GM10266 (cell line): ENCODE data around the gene FKBP10.
"Not testable (repeated sequence)": the region's sequence is repeated elsewhere in the genome, so short reads cannot be mapped to it uniquely, and the experiment has no call there.

Experiments
- DNase-seq: peaks from one replicate; pipeline ENCODE4 v3.0.0; 2012; ENCODE audit errors: extremely low spot score
- TF ChIP-seq, protein P1 (sequence below): IDR thresholded peaks from 2 replicates; pipeline ENCODE4 v1.5.1; 2012; ENCODE audit warnings: mild to moderate bottlenecking, low read depth; ENCODE audit not compliant: control insufficient read depth, insufficient read depth; ENCODE audit errors: missing control alignments

FKBP10 gene

DNA sequence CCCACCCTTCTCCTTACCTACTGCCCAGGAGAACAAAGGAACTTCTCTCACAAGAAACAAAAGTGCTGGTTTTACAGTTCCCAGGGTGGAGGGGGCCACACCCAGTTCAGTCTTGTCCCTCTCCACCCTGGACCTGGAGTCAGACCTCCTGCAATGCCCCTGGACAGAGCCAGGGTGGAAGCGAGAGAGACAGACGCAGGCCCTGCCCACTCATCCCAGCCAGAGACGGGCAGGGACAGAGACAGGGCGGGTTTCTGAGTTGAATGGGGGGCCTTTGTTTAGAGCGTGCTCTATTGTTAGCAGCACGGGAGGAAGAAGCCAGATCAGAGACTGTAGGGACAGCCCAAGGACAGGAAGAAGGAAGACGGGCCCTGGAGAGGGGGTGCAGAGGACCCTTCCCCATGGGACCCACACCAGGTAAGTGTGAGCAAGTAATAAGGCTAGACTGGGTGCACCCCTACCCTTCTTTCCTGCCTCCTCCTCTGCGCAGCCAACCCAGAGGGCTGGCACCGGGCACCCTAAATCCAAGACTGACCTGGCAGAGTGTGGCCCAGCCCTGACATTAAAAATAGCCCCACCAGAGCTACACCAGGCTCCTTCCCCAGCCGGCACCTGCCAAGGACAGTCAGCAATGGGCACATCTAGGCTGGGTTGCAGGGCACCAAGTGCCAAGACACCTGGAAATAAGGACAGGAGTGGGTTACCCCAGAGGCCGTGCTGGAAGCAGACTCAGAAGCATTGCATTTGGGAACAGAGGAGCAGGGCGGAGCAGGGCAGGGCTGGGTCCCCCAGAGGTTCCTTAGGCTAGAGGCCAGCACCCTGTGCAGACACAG is 37.2 kb upstream of the FKBP10 start:
- no peak for DNase-seq
- TF ChIP-seq, protein P1, sequence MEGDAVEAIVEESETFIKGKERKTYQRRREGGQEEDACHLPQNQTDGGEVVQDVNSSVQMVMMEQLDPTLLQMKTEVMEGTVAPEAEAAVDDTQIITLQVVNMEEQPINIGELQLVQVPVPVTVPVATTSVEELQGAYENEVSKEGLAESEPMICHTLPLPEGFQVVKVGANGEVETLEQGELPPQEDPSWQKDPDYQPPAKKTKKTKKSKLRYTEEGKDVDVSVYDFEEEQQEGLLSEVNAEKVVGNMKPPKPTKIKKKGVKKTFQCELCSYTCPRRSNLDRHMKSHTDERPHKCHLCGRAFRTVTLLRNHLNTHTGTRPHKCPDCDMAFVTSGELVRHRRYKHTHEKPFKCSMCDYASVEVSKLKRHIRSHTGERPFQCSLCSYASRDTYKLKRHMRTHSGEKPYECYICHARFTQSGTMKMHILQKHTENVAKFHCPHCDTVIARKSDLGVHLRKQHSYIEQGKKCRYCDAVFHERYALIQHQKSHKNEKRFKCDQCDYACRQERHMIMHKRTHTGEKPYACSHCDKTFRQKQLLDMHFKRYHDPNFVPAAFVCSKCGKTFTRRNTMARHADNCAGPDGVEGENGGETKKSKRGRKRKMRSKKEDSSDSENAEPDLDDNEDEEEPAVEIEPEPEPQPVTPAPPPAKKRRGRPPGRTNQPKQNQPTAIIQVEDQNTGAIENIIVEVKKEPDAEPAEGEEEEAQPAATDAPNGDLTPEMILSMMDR: no peak

DNA sequence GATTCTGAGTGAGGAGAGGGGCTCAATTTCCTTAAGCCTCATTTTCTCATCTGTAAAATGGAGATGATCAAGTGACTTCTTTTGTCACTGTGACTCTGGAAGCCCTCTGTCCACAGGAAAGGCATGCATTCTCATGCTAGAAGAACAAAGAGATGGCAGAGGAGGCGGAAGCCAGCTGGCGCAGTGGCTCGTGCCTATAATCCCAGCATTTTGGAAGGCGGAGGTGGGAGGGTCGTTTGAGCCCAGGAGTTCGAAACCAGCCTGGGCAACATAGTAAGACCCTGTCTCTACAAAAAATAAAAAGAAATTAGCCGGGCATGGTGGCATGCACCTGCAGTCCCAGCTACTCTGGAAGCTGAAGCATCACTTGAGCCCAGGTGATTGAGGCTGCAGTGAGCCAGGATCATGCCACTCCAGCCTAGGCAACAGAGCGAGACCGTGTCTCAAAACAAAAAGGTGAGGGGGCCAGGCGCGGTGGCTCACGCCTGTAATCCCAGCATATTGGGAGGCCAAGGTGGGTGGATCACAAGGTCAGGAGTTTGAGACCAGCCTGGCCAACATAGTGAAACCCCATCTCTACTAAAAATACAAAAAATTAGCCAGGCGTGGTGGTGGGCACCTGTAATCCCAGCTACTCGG is 36.4 kb upstream of the FKBP10 start:
- not testable (repeated sequence) for DNase-seq

DNA sequence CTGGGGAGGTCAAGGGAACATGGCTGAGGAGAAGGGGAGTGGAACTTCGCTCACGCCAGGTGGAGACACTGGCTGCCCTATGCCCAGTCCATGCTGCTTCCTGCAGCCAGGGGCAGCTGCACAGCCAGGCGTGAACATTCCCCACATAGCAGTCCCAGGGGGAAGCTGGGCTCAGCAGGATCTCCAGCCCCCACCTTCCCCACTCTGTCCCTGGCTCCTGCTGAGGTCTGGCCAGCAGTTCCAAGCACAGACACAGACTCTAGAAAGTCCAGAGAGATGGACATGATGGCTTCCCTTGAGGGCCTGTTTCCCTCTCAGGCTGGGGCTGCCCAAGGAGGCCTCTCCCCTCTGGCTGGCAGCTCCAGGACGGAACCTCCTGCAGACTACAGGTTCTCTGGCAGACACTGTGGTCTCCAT is 35.6 kb upstream of the FKBP10 start:
- TF ChIP-seq, protein P1: no peak
- no peak for DNase-seq

DNA sequence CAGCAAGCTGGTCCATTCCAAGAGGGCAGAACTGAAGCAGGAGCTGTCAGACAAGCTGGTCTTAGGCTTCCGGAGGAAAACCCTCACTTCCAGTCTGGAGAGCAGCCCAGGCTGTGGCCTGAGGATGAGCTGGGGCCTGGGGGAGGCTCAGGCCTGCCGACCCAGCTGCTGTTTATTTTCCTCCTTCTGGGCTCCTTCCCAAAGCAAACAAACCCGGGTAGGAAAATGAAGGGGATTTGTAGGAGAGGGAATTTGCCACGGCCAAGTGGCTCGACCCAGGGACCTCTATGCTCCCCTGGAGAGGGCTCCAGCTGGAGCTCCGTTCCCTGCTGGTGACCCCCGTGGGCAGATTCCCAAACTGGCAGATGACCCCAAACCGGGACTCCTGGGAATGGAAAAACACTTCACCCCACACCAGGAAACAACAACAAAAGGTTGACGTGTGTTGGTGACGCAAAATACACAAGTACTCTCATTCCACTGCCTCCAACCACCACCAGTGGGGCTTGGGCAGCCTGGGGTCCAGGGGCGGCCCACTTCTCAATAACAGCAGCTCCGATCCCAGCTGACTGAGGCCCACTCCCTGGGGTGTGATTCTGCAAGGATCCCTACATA is 35.1 kb upstream of the FKBP10 start:
- no peak for DNase-seq

DNA sequence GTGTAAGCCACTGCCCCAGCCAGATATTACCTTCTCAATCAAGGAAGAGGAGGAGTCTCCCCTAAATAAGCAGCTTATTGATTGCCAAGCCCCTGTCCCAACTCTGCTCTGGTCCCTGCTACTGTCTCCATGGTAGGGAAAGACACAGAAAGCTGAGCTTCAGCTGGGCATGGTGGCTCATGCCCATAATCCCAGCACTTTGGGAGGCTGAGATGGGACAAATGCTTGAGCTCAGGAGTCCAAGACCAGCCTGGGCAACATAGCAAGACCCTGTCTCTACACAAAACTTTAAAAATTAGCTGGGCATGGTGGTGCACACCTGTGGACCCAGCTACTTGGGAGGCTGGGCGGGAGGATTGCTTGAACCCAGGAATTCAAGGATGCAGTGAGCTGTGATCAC is 32.9 kb upstream of the FKBP10 start:
- no peak for DNase-seq
- TF ChIP-seq, protein P1: no peak

More for the DNA sequence above, 35.1 kb upstream of the FKBP10 start:
- TF ChIP-seq, protein P1: no peak

DNA sequence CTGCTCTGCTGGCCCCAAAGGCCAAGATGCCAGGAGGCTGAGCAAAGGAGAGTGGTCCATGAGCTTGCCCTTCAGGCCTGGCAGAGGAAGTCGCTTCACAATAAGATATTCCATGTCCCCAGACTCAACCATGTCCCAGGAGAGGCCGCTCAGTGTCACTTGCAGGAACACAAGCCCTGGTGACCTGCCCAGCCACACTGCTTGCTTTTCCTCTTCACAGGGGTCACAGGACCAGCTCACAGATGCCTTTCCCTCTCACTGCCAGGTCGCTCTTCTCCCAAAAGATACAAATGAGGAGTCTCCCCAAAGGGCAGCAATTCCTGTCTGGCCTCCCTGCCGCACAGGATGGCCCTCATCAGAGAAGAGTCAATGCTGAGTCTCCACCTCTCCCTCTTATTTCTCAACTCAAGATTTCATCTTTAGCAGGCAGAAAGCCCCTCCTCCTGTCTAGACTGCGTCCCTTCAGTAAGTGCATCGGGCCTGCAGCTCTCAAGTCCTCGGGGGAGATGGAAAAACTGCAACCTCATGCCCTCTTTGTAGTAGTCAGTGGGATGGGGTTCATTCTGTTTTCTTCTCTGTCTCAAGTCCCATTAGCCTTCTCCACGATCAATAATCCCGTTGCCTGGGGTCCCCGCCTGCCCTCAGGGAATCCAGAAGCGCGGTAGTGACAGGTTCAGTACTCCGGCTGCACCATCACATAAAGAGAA is 31.2 kb upstream of the FKBP10 start:
- TF ChIP-seq, protein P1: no peak
- no peak for DNase-seq

DNA sequence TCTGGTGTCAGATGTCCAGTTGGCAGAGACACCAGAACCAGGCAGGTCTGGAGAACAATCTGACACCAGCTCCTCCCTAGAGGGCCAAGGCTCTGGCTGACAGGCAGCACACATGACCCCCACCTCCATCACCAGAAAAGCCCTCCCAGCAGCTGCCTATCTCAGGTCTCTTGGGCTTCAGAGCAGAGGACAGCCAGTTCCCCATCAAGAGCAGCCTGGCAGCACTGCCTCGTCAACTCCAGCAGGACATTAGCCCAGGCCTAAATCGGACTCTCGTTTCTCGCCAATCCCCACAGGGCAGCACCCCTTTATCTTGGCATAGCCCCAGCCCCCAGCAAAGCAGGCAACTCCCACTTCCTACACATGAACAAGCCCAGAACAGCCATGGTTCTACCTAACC is 30.7 kb upstream of the FKBP10 start:
- DNase-seq: no peak
- TF ChIP-seq, protein P1: no peak
